Liver (tissue), 9 donors: ENCODE measurements around the gene GREB1. TPM values are rescaled to one million over a fixed set of nuclear protein-coding genes. Genes with fewer than 3 reads are reported as not detected.

Experiments used
- DNase-seq: peaks from one replicate; pipeline ENCODE4 v3.0.0-alpha.2; 2017; ENCODE audit warnings: low spot score
- H3K27ac ChIP-seq, 2 donors: one replicate each; pipeline ENCODE4 v1.7.0; 2013; ENCODE audit warnings: inconsistent platforms in 2 of 2, low read length in 2 of 2, control low read depth in 1 of 2, low read depth in 1 of 2, mild to moderate bottlenecking in 1 of 2
- H3K27me3 ChIP-seq, 4 donors: one replicate each; pipeline versions ENCODE4 v1.6.1 to v1.7.0; 2013; ENCODE audit warnings: low read length in 3 of 4, inconsistent platforms in 1 of 4, mild to moderate bottlenecking in 1 of 4, moderate library complexity in 1 of 4; ENCODE audit not compliant: control insufficient read depth in 4 of 4, insufficient read depth in 4 of 4
- H3K36me3 ChIP-seq, 4 donors: one replicate each; pipeline versions ENCODE4 v1.6.1 to v1.7.0; 2013; ENCODE audit warnings: low read length in 3 of 4, mild to moderate bottlenecking in 3 of 4, low read depth in 1 of 4, moderate library complexity in 1 of 4; ENCODE audit not compliant: control insufficient read depth in 4 of 4, insufficient read depth in 3 of 4
- H3K4me1 ChIP-seq, 4 donors: one replicate each; pipeline versions ENCODE4 v1.6.1 to v1.7.0; 2013; ENCODE audit warnings: low read length in 3 of 4, mild to moderate bottlenecking in 3 of 4, moderate library complexity in 1 of 4; ENCODE audit not compliant: control insufficient read depth in 4 of 4, insufficient read depth in 4 of 4
- H3K4me3 ChIP-seq, 3 donors: one replicate each; pipeline versions ENCODE4 v1.6.1 to v1.7.0; 2013; ENCODE audit warnings: low read length in 3 of 3, control low read depth in 1 of 3, low read depth in 1 of 3, mild to moderate bottlenecking in 1 of 3
- H3K9ac ChIP-seq, 2 donors: one replicate each; pipeline ENCODE4 v1.7.0; 2013; ENCODE audit warnings: low read length in 2 of 2, mild to moderate bottlenecking in 2 of 2, moderate library complexity in 2 of 2, control low read depth in 1 of 2, low read depth in 1 of 2
- H3K9me3 ChIP-seq, 4 donors: one replicate each; pipeline versions ENCODE4 v1.6.1 to v1.7.0; 2013; ENCODE audit warnings: low read length in 3 of 4; ENCODE audit not compliant: control insufficient read depth in 4 of 4
- CTCF ChIP-seq: fragments of 150-350 bp; IDR thresholded peaks from 2 replicates; pipeline ENCODE4 v1.5.1; 2017; ENCODE audit warnings: improper control_type of control experiment, low read depth, low read length; ENCODE audit not compliant: missing input control
- EGR1 ChIP-seq, 2 donors: IDR thresholded peaks; 2 replicates each; pipeline ENCODE4 v1.6.1; 2016 to 2018; ENCODE audit warnings: antibody characterized with exemption in 2 of 2, low read depth in 2 of 2
- FOXA2 ChIP-seq: IDR thresholded peaks from 2 replicates; pipeline ENCODE4 v1.6.1; 2016; ENCODE audit warnings: antibody characterized with exemption
- JUND ChIP-seq, 2 donors: IDR thresholded peaks; 2 replicates each; pipeline ENCODE4 v1.6.1; 2016; ENCODE audit warnings: antibody characterized with exemption in 2 of 2
- NR2F2 ChIP-seq: IDR thresholded peaks from 2 replicates; pipeline ENCODE4 v1.6.1; 2016; ENCODE audit warnings: antibody characterized with exemption
- SP1 ChIP-seq: IDR thresholded peaks from 2 replicates; pipeline ENCODE4 v1.6.1; 2018; ENCODE audit warnings: antibody characterized with exemption, mild to moderate bottlenecking
- TAF1 ChIP-seq: conservative IDR thresholded peaks from 2 replicates; pipeline ENCODE4 v1.6.1; 2016; ENCODE audit warnings: antibody characterized with exemption, mild to moderate bottlenecking
- ZBTB33 ChIP-seq: IDR thresholded peaks from 2 replicates; pipeline ENCODE4 v1.6.1; 2016; ENCODE audit warnings: antibody characterized with exemption
- WGBS: extraction: QIAGEN DNeasy Blood & Tissue Kit; methylation state at CpG from one replicate; pipeline ENCODE4 v1.1.7; 2013; 5-methylcytosine and 5-hydroxymethylcytosine counted together
- polyA plus RNA-seq, 2 donors: library from polyadenylated mRNA; stranded (reverse) in 1 of 2; unstranded in 1 of 2; fragments of 200-250 nt in 1 of 2; fragments of >200 nt in 1 of 2; fragmentation: Nextera tagmentation in 1 of 2; extraction: Ambion mirVana in 1 of 2; gene quantifications; one replicate each; pipeline versions ENCODE4 v1.2.1 to v1.2.3, GENCODE V29; 2013 to 2015
- total RNA-seq, 2 donors: library from RNA; depleted of rRNA; stranded (reverse); fragments of >200 nt; gene quantifications; one replicate each; pipeline ENCODE4 v1.2.3, GENCODE V29; 2014
- donor health status: healthy.
- donor health status: healthy.
- donor health status: healthy.
- donor health status: healthy.
- donor health status: healthy.

Gene GREB1
- total RNA-seq (1 to 10 TPM; 5.4 to 6.3 TPM), polyA plus RNA-seq (1 to 10 TPM; 1.0 to 1.7 TPM)

GRCh38 chr2:11533278-11534070 lies at the start of gene GREB1:
GREB1 (plus strand) TSS chr2:11534045; CDS start chr2:11556615, 22,570 bp downstream.
- DNase-seq, result no peak
- no peak within 1 kb of the TSS for H3K27ac ChIP-seq
- H3K4me3 ChIP-seq, result no peak within 1 kb of the TSS
- no peaks in the 10 kb centered on the region for H3K36me3 ChIP-seq
- TF ChIP-seq JUND (IDR thresholded peaks at IDR 0.05) (no peak), FOXA2 (no peak), EGR1 (IDR thresholded peaks at IDR 0.05; ENCODE audit: low read depth in 2 of 2) (no peak), SP1 (no peak), NR2F2 (no peak), TAF1 (no peak)
- WGBS, result 46% methylated on average over 9 of the region's 9 CpGs
- no peak within 1 kb of the TSS for H3K9ac ChIP-seq
- H3K4me1 ChIP-seq, result no peaks in the 10 kb centered on the region
- H3K27me3 ChIP-seq, result no peaks in the 10 kb centered on the region
- no peaks in the 10 kb centered on the region for H3K9me3 ChIP-seq

GRCh38 chr2:11488809-11489208 lies 45.0 kb upstream of the GREB1 start:
- Histone ChIP-seq H3K27ac (no peak overlapping the region), H3K9me3 (no peaks in the 10 kb centered on the region), H3K27me3 (no peaks in the 10 kb centered on the region), H3K4me3 (no peak overlapping the region), H3K4me1 (peaks cover 0 to 6% (median 1%) of the 10 kb centered on the region in 4 donors), H3K36me3 (no peaks in the 10 kb centered on the region), H3K9ac (no peak overlapping the region)
- DNase-seq, result no peak
- 93% methylated on average over 3 of the region's 3 CpGs for WGBS
- TF ChIP-seq ZBTB33 (no peak), TAF1 (no peak), CTCF (no peak)

GRCh38 chr2:11490194-11490593 lies 43.7 kb upstream of the GREB1 start:
- Histone ChIP-seq H3K36me3 (no peaks in the 10 kb centered on the region), H3K9me3 (no peaks in the 10 kb centered on the region), H3K4me1 (no peaks in the 10 kb centered on the region), H3K4me3 (no peak overlapping the region), H3K27ac (no peak overlapping the region), H3K27me3 (no peaks in the 10 kb centered on the region), H3K9ac (no peak overlapping the region)
- TF ChIP-seq CTCF, result no peak
- DNase-seq, result no peak
- WGBS, result 94% methylated on average over 5 of the region's 5 CpGs
